NCI-H1436 (cell line): ENCODE data around the gene ACOT11.

Experiments
- DNase-seq: peaks from one replicate; lab custom pipeline; 2025; lab: John Stamatoyannopoulos, UW

Gene ACOT11

GRCh38 chr1:54585181-54586066, 37.4 kb downstream of the ACOT11 start:
- DNase-seq, result no peak

GRCh38 chr1:54588377-54588776, 40.3 kb downstream of the ACOT11 start:
- no peak for DNase-seq

- no peak for DNase-seq
These were observed 43.2 kb downstream of the ACOT11 start for GRCh38 chr1:54591127-54591756.

- DNase-seq, result no peak
These were observed 45.6 kb downstream of the ACOT11 start for GRCh38 chr1:54593571-54594160.

GRCh38 chr1:54594463-54594862, 46.4 kb downstream of the ACOT11 start:
- DNase-seq, result no peak

- DNase-seq, result no peak
These were observed 48.0 kb downstream of the ACOT11 start for GRCh38 chr1:54595956-54596498.

- no peak for DNase-seq
These were observed 48.7 kb downstream of the ACOT11 start for GRCh38 chr1:54596756-54597155.

GRCh38 chr1:54597455-54598030, 49.5 kb downstream of the ACOT11 start:
- DNase-seq, result no peak

GRCh38 chr1:54599211-54599823, 51.3 kb downstream of the ACOT11 start:
- no peak for DNase-seq

GRCh38 chr1:54600947-54601721, 53.1 kb downstream of the ACOT11 start:
- DNase-seq, result no peak

GRCh38 chr1:54601730-54602129, 53.7 kb downstream of the ACOT11 start:
- DNase-seq, result no peak

GRCh38 chr1:54602554-54602953, 54.5 kb downstream of the ACOT11 start:
- no peak for DNase-seq

GRCh38 chr1:54603241-54603640, 55.2 kb downstream of the ACOT11 start:
- DNase-seq, result no peak

GRCh38 chr1:54604051-54604450, 56.0 kb downstream of the ACOT11 start:
- no peak for DNase-seq

- no peak for DNase-seq
These were observed 56.7 kb downstream of the ACOT11 start for GRCh38 chr1:54604572-54605370.

GRCh38 chr1:54606096-54606989, 58.3 kb downstream of the ACOT11 start:
- DNase-seq, result no peak

- DNase-seq, result no peak
These were observed 58.9 kb downstream of the ACOT11 start for GRCh38 chr1:54606990-54607325.

GRCh38 chr1:54607821-54608565, 60.0 kb downstream of the ACOT11 start:
- DNase-seq, result no peak
